B cell (primary cell): ENCODE results near the gene TEAD3. TPM values are rescaled to one million over a fixed set of nuclear protein-coding genes. Genes with fewer than 3 reads are reported as not detected.

ENCODE experiments used
- ATAC-seq: fragments of 200-7000 bp; cut with Tn5 transposase; one replicate; pipeline ENCODE4 v1.10.0; 2021; ENCODE audit warnings: low read depth, mild to moderate bottlenecking, moderate number of reproducible peaks, moderate library complexity
- CTCF ChIA-PET: fragments of 350-600 bp; sonication (Branson Sonifier 250); formaldehyde crosslinking; loops from one replicate; lab custom pipeline; 2021; ENCODE audit warnings: antibody characterized with exemption, inconsistent platforms; lab: Charles Lee
- POLR2A ChIA-PET: fragments of 350-600 bp; sonication (Branson Sonifier 250); formaldehyde crosslinking; loops from one replicate; lab custom pipeline; 2021; ENCODE audit warnings: antibody characterized with exemption; lab: Charles Lee
- DNase-seq: peaks from one replicate; pipeline ENCODE4 v3.0.0; 2013
- H2AFZ ChIP-seq: 2 replicates; pipeline ENCODE4 v1.6.1; 2012; ENCODE audit warnings: mild to moderate bottlenecking, low read depth, low read length; ENCODE audit not compliant: insufficient read depth, poor library complexity, severe bottlenecking
- H3K27ac ChIP-seq, 2 donors: 1 replicate in 1 of 2; 2 replicates in 1 of 2; pipeline ENCODE4 v1.5.1; 2012 to 2013; ENCODE audit warnings: low read length in 2 of 2, mild to moderate bottlenecking in 2 of 2, moderate library complexity in 1 of 2
- H3K27me3 ChIP-seq, 4 experiments: fragments of 200-600 bp in 1 of 4; sonication (generic) in 1 of 4; replicated peaks in 1 of 4; 1 replicate in 2 of 4; 2 replicates in 2 of 4; pipeline versions ENCODE4 v1.6.1 to v1.7.0; 2013 to 2016; ENCODE audit warnings: low read length in 3 of 4, mild to moderate bottlenecking in 2 of 4, mixed read lengths in 1 of 4, moderate library complexity in 1 of 4; ENCODE audit not compliant: insufficient read depth in 4 of 4, control insufficient read depth in 3 of 4; ENCODE audit errors: control extremely low read depth in 1 of 4
- H3K36me3 ChIP-seq, 2 experiments: replicated peaks in 1 of 2; 1 replicate in 1 of 2; 2 replicates in 1 of 2; pipeline versions ENCODE4 v1.6.1 to v1.7.1; 2013; ENCODE audit warnings: low read length in 1 of 2; ENCODE audit not compliant: insufficient read depth in 2 of 2, control insufficient read depth in 1 of 2; ENCODE audit errors: control extremely low read depth in 1 of 2, extremely low read depth in 1 of 2
- H3K4me1 ChIP-seq, 2 donors: fragments of 200-600 bp in 1 of 2; sonication (generic) in 1 of 2; 1 replicate in 1 of 2; 2 replicates in 1 of 2; pipeline versions ENCODE4 v1.5.1 to v1.6.1; 2013 to 2017; ENCODE audit warnings: low read length in 2 of 2; ENCODE audit not compliant: control insufficient read depth in 2 of 2, insufficient read depth in 2 of 2
- H3K4me2 ChIP-seq: replicated peaks from 2 replicates; pipeline ENCODE3; 2012; ENCODE audit warnings: mild to moderate bottlenecking, low read depth, low read length; ENCODE audit not compliant: poor library complexity, severe bottlenecking
- H3K4me3 ChIP-seq, 5 experiments: fragments of 200-600 bp in 1 of 5; sonication (generic) in 1 of 5; 1 replicate in 3 of 5; 2 replicates in 2 of 5; pipeline versions ENCODE4 v1.5.1 to v1.7.0; 2011 to 2016; ENCODE audit warnings: low read length in 4 of 5, mild to moderate bottlenecking in 4 of 5, low read depth in 2 of 5, control low read depth in 1 of 5, moderate library complexity in 1 of 5; ENCODE audit not compliant: insufficient read depth in 1 of 5; ENCODE audit errors: control extremely low read depth in 1 of 5, extremely low read depth in 1 of 5
- H3K79me2 ChIP-seq: fragments of 200-600 bp; sonication (generic); one replicate; pipeline ENCODE4 v1.6.0; 2016; ENCODE audit warnings: low read length; ENCODE audit not compliant: control insufficient read depth, insufficient read depth
- H3K9ac ChIP-seq: fragments of 200-600 bp; sonication (generic); 2 replicates; pipeline ENCODE4 v1.6.1; 2017; ENCODE audit warnings: mild to moderate bottlenecking, low read length, moderate library complexity
- H3K9me3 ChIP-seq, 3 donors: one replicate each; pipeline versions ENCODE4 v1.6.1 to v1.7.1; 2013; ENCODE audit warnings: low read length in 2 of 3; ENCODE audit not compliant: control insufficient read depth in 2 of 3, insufficient read depth in 1 of 3; ENCODE audit errors: control extremely low read depth in 1 of 3
- H4K20me1 ChIP-seq: 2 replicates; pipeline ENCODE4 v1.6.0; 2012; ENCODE audit warnings: mild to moderate bottlenecking, low read length; ENCODE audit not compliant: insufficient read depth, control insufficient read depth, poor library complexity, severe bottlenecking
- H3K27ac Mint-ChIP-seq: one replicate; pipeline ENCODE4 v1.8.0; 2021; ENCODE audit warnings: mixed read lengths
- H3K27me3 Mint-ChIP-seq: one replicate; pipeline ENCODE4 v1.8.0; 2021; ENCODE audit warnings: mixed read lengths
- H3K4me1 Mint-ChIP-seq: one replicate; pipeline ENCODE4 v1.8.0; 2021; ENCODE audit warnings: mixed read lengths
- H3K4me3 Mint-ChIP-seq: one replicate; pipeline ENCODE4 v1.8.0; 2021; ENCODE audit warnings: mixed read lengths
- H3K9me3 Mint-ChIP-seq: one replicate; pipeline ENCODE4 v1.8.0; 2022; ENCODE audit warnings: mixed read lengths; ENCODE audit not compliant: insufficient read depth
- EZH2 ChIP-seq: IDR thresholded peaks from 2 replicates; pipeline ENCODE4 v1.6.1; 2012; ENCODE audit warnings: borderline replicate concordance, low read depth, mild to moderate bottlenecking, moderate library complexity, low read length; ENCODE audit not compliant: insufficient read depth, poor library complexity, severe bottlenecking
- WGBS: methylation state at CpG from one replicate; pipeline ENCODE4 v1.1.5; 2013; ENCODE audit warnings: missing lambda C conversion rate; ENCODE audit not compliant: insufficient coverage; 5-methylcytosine and 5-hydroxymethylcytosine counted together
- intact Hi-C: fragments of 100-400 bp; cut with micrococcal nuclease; formaldehyde crosslinking; loops from one replicate; pipeline ENCODE4 v1.10.0; 2022
- polyA plus RNA-seq: library from polyadenylated mRNA; depleted of rRNA; stranded (reverse); fragments of >200 nt; gene quantifications from 2 replicates; pipeline ENCODE4 v1.2.3, GENCODE V29; 2012
- total RNA-seq, 2 donors: library from RNA; stranded (reverse); fragments of 120-200 nt in 1 of 2; gene quantifications; 1 replicate in 1 of 2; 2 replicates in 1 of 2; pipeline versions ENCODE4 v1.2.3 to v1.2.4, GENCODE V29; 2013 to 2022
- TF ChIP-seq, protein P1 (sequence below): fragments of 200-600 bp; IDR thresholded peaks from one replicate; pipeline ENCODE4 v1.8.0; 2022; ENCODE audit warnings: antibody characterized with exemption, mild to moderate bottlenecking

The TEAD3 gene
- total and polyA plus RNA-seq, 2 donors (not counting 1 experiment from before 2014, with no cell fraction given): 0.17 TPM; not detected in 1

DNA sequence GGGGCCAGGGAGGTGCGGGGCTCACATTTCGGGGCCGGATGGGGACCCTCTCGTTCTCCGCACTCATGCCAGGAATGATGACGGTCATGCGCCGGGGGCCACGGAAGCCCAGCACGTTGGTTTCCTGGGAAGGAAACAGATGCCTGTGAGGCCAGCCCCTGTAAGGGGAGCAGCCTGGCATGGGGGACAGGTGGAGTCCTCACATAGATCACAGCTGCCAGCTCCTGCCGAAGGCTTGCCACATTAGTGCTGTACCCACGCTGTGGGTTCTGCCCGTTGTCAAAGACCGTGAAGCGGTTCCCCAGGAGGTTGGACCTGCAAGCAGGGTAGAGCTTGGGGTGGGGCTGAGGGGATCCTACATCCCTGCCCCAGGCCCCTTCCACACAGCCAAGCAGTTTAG, 6.7 kb upstream of the TEAD3 start:
- WGBS: 7% methylated on average over 15 of the region's 15 CpGs
- ChIA-PET CTCF (interaction anchor here (0.8 kb wide), 1 partner anchor 233 kb away, joined by 3 read pairs; the partner anchor contains the start of gene ARMC12), POLR2A (interaction anchor here (0.6 kb wide), 1 partner anchor 157 kb away, joined by 3 read pairs; no protein-coding TSS in a partner anchor)
- no peaks in the 10 kb centered on the region for H3K36me3 ChIP-seq
- no peak overlapping the region for H3K9ac ChIP-seq
- no peak for ATAC-seq
- H3K4me1 ChIP-seq: peaks cover 1 to 3% of the 10 kb centered on the region in 2 donors
- peaks cover 0 to 7% (median 0%) of the 10 kb centered on the region in 3 donors for H3K9me3 ChIP-seq
- no peak overlapping the region for H3K4me2 ChIP-seq
- no peak overlapping the region for H2AFZ ChIP-seq
- TF ChIP-seq, protein P1, sequence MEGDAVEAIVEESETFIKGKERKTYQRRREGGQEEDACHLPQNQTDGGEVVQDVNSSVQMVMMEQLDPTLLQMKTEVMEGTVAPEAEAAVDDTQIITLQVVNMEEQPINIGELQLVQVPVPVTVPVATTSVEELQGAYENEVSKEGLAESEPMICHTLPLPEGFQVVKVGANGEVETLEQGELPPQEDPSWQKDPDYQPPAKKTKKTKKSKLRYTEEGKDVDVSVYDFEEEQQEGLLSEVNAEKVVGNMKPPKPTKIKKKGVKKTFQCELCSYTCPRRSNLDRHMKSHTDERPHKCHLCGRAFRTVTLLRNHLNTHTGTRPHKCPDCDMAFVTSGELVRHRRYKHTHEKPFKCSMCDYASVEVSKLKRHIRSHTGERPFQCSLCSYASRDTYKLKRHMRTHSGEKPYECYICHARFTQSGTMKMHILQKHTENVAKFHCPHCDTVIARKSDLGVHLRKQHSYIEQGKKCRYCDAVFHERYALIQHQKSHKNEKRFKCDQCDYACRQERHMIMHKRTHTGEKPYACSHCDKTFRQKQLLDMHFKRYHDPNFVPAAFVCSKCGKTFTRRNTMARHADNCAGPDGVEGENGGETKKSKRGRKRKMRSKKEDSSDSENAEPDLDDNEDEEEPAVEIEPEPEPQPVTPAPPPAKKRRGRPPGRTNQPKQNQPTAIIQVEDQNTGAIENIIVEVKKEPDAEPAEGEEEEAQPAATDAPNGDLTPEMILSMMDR: no peak
- TF ChIP-seq EZH2: no peak
- H4K20me1 ChIP-seq: no peaks in the 10 kb centered on the region
- no peaks in the 10 kb centered on the region for H3K79me2 ChIP-seq
- no peak for DNase-seq
- Mint-ChIP-seq H3K9me3 (no peaks in the 10 kb centered on the region), H3K4me3 (no peak overlapping the region), H3K27ac (no peak overlapping the region), H3K27me3 (peaks cover 45% of the 10 kb centered on the region), H3K4me1 (peaks cover 3% of the 10 kb centered on the region)
- intact Hi-C loops: no loop called here
- H3K4me3 ChIP-seq: no peak overlapping the region
- peaks cover 0 to 32% (median 12%) of the 10 kb centered on the region in 4 experiments for H3K27me3 ChIP-seq
- H3K27ac ChIP-seq: no peak overlapping the region

DNA sequence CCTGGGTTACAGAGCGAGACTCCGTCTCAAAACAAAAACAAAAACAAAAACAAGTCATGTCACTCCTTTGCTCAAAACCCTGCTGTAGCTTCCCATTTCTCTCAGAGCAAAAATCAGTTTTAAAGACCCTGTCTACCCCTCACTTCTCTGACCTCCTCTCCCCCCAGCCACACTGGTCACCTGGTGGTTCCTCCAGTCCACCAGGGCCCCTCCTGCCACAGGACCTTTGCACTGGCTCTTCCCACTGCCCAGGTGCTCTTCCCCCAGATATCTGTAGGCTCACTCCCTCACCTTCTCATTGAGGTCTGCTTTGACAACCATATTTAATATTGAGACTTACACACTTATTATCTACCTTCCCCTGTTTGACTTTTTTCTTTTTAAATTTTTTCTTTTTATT, 4.9 kb upstream of the TEAD3 start:
- Mint-ChIP-seq H3K4me1 (peaks cover 10% of the 10 kb centered on the region), H3K9me3 (no peaks in the 10 kb centered on the region)

More for the DNA sequence above, 4.9 kb upstream of the TEAD3 start:
- peaks cover 10 to 13% of the 10 kb centered on the region in 2 donors for H3K4me1 ChIP-seq
- ATAC-seq: no peak
- POLR2A ChIA-PET: no interaction called here
- H3K27me3 ChIP-seq: peaks cover 0 to 43% (median 15%) of the 10 kb centered on the region in 4 experiments
- WGBS: 94% methylated on average over 2 of the region's 2 CpGs
- DNase-seq: no peak
- no peak overlapping the region for H3K9ac ChIP-seq
- H3K4me3 Mint-ChIP-seq: no peak overlapping the region
- H2AFZ ChIP-seq: no peak overlapping the region
- no peaks in the 10 kb centered on the region for H3K79me2 ChIP-seq
- no peak overlapping the region for H3K27ac Mint-ChIP-seq
- H3K36me3 ChIP-seq: no peaks in the 10 kb centered on the region
- H4K20me1 ChIP-seq: no peaks in the 10 kb centered on the region
- H3K27me3 Mint-ChIP-seq: peaks cover 45% of the 10 kb centered on the region
- H3K4me3 ChIP-seq: no peak overlapping the region
- no peak overlapping the region for H3K4me2 ChIP-seq
- no peak overlapping the region for H3K27ac ChIP-seq
- intact Hi-C loops: no loop called here
- TF ChIP-seq, protein P1: no peak
- TF ChIP-seq EZH2: no peak
- H3K9me3 ChIP-seq: peaks cover 0 to 13% (median 0%) of the 10 kb centered on the region in 3 donors
- CTCF ChIA-PET: no interaction called here
